NCI-H187 treated with DMSO at 0.1 percent for 48 hours (cell line): ENCODE results near the gene MCF2L.

Experiments used
- DNase-seq: peaks from one replicate; lab custom pipeline; 2025; lab: John Stamatoyannopoulos, UW

The MCF2L gene

GRCh38 chr13:112943309-112944125 lies 25.5 kb upstream of the MCF2L start:
- no peak for DNase-seq

GRCh38 chr13:112947796-112948195 lies 21.2 kb upstream of the MCF2L start:
- no peak for DNase-seq

- DNase-seq = no peak
Observed at GRCh38 chr13:112951674-112952371, 17.2 kb upstream of the MCF2L start.

- no peak for DNase-seq
Observed at GRCh38 chr13:112952759-112953551, 16.1 kb upstream of the MCF2L start.

GRCh38 chr13:112953591-112954487 lies 15.2 kb upstream of the MCF2L start:
- DNase-seq = no peak

GRCh38 chr13:112954488-112955270 lies 14.3 kb upstream of the MCF2L start:
- DNase-seq = no peak

- DNase-seq = no peak
Observed at GRCh38 chr13:112955271-112955937, 13.6 kb upstream of the MCF2L start.

GRCh38 chr13:112955956-112956355 lies 13.1 kb upstream of the MCF2L start:
- DNase-seq = no peak

GRCh38 chr13:112956571-112957294 lies 12.3 kb upstream of the MCF2L start:
- no peak for DNase-seq

GRCh38 chr13:112957295-112957677 lies 11.7 kb upstream of the MCF2L start:
- DNase-seq = no peak

GRCh38 chr13:112958127-112958989 lies 10.7 kb upstream of the MCF2L start:
- DNase-seq = no peak

GRCh38 chr13:112959206-112959605 lies 9.8 kb upstream of the MCF2L start:
- no peak for DNase-seq

- DNase-seq = no peak
Observed at GRCh38 chr13:112959701-112960542, 9.1 kb upstream of the MCF2L start.

GRCh38 chr13:112960706-112961105 lies 8.3 kb upstream of the MCF2L start:
- no peak for DNase-seq

GRCh38 chr13:112961457-112962369 lies 7.3 kb upstream of the MCF2L start:
- DNase-seq = no peak

- DNase-seq = no peak
Observed at GRCh38 chr13:112962396-112962795, 6.6 kb upstream of the MCF2L start.
